ENCODE results near the gene MIF.

DNA sequence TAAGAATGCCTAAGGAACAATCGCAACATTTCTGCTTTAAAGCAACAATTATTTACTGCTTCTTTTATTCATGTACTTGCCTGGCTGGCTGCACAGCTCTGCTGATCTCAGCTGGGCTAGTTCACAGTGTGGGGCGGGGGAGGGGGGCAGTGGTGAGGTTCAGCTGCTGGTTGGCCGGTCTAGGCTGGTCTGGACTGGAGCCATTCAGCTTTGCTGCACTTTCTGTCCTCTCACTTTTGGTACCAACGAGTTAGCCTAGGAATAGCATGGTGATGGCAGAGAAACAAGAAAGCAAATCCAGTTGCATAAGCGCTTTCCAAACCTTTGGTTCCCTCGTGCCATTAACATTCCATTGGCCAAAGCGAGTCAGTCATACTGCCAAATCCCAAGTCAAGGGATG, 16.0 kb upstream of the MIF start:
- TF ChIP-seq, protein P1, sequence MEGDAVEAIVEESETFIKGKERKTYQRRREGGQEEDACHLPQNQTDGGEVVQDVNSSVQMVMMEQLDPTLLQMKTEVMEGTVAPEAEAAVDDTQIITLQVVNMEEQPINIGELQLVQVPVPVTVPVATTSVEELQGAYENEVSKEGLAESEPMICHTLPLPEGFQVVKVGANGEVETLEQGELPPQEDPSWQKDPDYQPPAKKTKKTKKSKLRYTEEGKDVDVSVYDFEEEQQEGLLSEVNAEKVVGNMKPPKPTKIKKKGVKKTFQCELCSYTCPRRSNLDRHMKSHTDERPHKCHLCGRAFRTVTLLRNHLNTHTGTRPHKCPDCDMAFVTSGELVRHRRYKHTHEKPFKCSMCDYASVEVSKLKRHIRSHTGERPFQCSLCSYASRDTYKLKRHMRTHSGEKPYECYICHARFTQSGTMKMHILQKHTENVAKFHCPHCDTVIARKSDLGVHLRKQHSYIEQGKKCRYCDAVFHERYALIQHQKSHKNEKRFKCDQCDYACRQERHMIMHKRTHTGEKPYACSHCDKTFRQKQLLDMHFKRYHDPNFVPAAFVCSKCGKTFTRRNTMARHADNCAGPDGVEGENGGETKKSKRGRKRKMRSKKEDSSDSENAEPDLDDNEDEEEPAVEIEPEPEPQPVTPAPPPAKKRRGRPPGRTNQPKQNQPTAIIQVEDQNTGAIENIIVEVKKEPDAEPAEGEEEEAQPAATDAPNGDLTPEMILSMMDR (conservative IDR thresholded peaks at IDR 0.05; ENCODE audit: low read length) = no peak
- no peak for TF ChIP-seq EZH2phosphoT487 (IDR thresholded peaks at IDR 0.05; ENCODE audit: borderline replicate concordance, low read depth, low read length)

Data from OCI-LY7 (cell line).